ENCODE results near the gene RAB36.

GRCh38 chr22:23204541-23205157, 59.4 kb downstream of the RAB36 start:
- TF ChIP-seq EP300 (IDR thresholded peaks at IDR 0.05) (no peak), CTCF (IDR thresholded peaks at IDR 0.05) (no peak)

All from esophagus muscularis mucosa (tissue), 3 donors.